Activated CD4-positive, CD25-positive, alpha-beta regulatory T cell treated with anti-CD3 and anti-CD28 coated beads, Interleukin-2, amount 50 U/mL, for 16 hours (primary cell): ENCODE results near the gene CTAG1A.
"Not testable (repeated sequence)": the region's sequence is repeated elsewhere in the genome, so short reads cannot be mapped to it uniquely, and the experiment has no call there.

Experiments
- DNase-seq: peaks from one replicate; pipeline ENCODE4 v3.0.0-alpha.2; 2020; ENCODE audit warnings: low read depth, low spot score

The CTAG1A gene

GRCh38 chrX:154613586-154613985 lies 28.7 kb downstream of the CTAG1A start:
- DNase-seq: not testable (repeated sequence)

GRCh38 chrX:154619182-154619581 lies 34.2 kb downstream of the CTAG1A start, which contains the start of gene CTAG1B:
CTAG1B (minus strand) TSS chrX:154619282; CDS start chrX:154619218, 64 bp downstream.
- not testable (repeated sequence) for DNase-seq

- DNase-seq: not testable (repeated sequence)
Observed at GRCh38 chrX:154620767-154621414, 36.0 kb downstream of the CTAG1A start.

GRCh38 chrX:154628960-154629359 lies 44.0 kb downstream of the CTAG1A start:
- DNase-seq: not testable (repeated sequence)

GRCh38 chrX:154630949-154631348 lies 46.0 kb downstream of the CTAG1A start:
- DNase-seq: not testable (repeated sequence)

- not testable (repeated sequence) for DNase-seq
Observed at GRCh38 chrX:154633661-154634060, 48.7 kb downstream of the CTAG1A start.
